Breast epithelium (tissue), 4 donors: ENCODE data around the gene MMP3. TPM values are rescaled to one million over a fixed set of nuclear protein-coding genes. Genes with fewer than 3 reads are reported as not detected.

Experiments used
- DNase-seq, 2 donors: peaks; one replicate each; pipeline ENCODE4 v3.0.0-alpha.2; 2019; ENCODE audit warnings: low spot score in 2 of 2
- H3K27ac ChIP-seq, 2 donors: fragments of 200-600 bp; sonication (generic) in 1 of 2; one replicate each; pipeline ENCODE4 v1.5.1; 2016 to 2019; ENCODE audit warnings: mild to moderate bottlenecking in 1 of 2
- H3K27me3 ChIP-seq, 2 donors: fragments of 200-600 bp; sonication (generic) in 1 of 2; one replicate each; pipeline versions ENCODE4 v1.5.1 to v1.6.0; 2017 to 2019; ENCODE audit warnings: control low read depth in 1 of 2, mild to moderate bottlenecking in 1 of 2
- H3K36me3 ChIP-seq: fragments of 200-600 bp; one replicate; pipeline ENCODE4 v1.5.1; 2019
- H3K4me1 ChIP-seq, 2 donors: fragments of 200-600 bp; sonication (generic); one replicate each; pipeline ENCODE4 v1.5.1; 2016 to 2019; ENCODE audit warnings: control low read depth in 1 of 2
- H3K4me3 ChIP-seq, 3 donors: fragments of 200-600 bp; sonication (generic); 1 replicate in 2 of 3; 2 replicates in 1 of 3; pipeline ENCODE4 v1.5.1; 2016 to 2019; ENCODE audit warnings: mild to moderate bottlenecking in 3 of 3, moderate library complexity in 2 of 3
- H3K9me3 ChIP-seq, 2 donors: fragments of 200-600 bp; sonication (generic) in 1 of 2; one replicate each; pipeline ENCODE4 v1.5.1; 2016 to 2019; ENCODE audit warnings: control low read depth in 1 of 2
- POLR2A ChIP-seq: fragments of 450-650 bp; IDR thresholded peaks from one replicate; pipeline ENCODE4 v1.6.1; 2016; ENCODE audit warnings: antibody characterized with exemption, mild to moderate bottlenecking, moderate library complexity
- POLR2AphosphoS5 ChIP-seq, 3 donors: sonication (generic); formaldehyde crosslinking; IDR thresholded peaks; one replicate each; pipeline ENCODE4 v1.6.1; 2017; ENCODE audit warnings: antibody characterized with exemption in 3 of 3
- intact Hi-C: fragments of 100-400 bp; cut with DNase I; formaldehyde crosslinking; loops from one replicate; pipeline ENCODE4 v1.15.1; 2023; ENCODE audit warnings: low total_unique reads
- total RNA-seq, 3 donors: library from RNA; depleted of rRNA; stranded (reverse); fragments of >200 nt; gene quantifications; one replicate each; pipeline ENCODE4 v1.1.0, GENCODE V29; 2016
- TF ChIP-seq, protein P1 (sequence below), 3 donors: fragments of 450-650 bp; IDR thresholded peaks; one replicate each; pipeline ENCODE4 v1.5.1; 2016 to 2017; ENCODE audit warnings: antibody characterized with exemption in 3 of 3, mild to moderate bottlenecking in 3 of 3, moderate library complexity in 3 of 3

MMP3 gene
- total RNA-seq, 3 donors from 2014 or later, result 11.0 to 63.4 (median 23.9) TPM

DNA sequence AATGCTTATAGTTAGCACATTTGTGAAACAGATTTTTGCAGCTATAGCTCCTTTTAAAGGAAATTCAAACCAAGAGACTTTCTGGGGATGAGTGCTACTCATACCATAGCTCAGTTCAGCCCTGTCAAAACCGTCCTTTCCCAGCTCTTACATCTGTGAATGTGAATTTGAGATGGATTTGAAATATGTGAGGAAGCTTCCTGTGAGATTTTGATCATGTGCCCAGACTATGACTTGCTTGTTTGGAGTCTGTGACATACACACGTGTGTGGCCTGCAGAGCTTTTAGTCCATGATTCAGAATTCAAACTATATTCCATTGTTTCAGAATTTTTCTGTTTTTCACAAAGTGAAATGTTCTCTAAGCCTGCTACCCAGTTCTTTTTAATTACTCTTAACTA, 41.1 kb downstream of the MMP3 start:
- Histone ChIP-seq H3K4me1 (no peaks in the 10 kb centered on the region), H3K4me3 (no peak overlapping the region), H3K36me3 (no peaks in the 10 kb centered on the region), H3K27me3 (no peaks in the 10 kb centered on the region), H3K27ac (no peak overlapping the region), H3K9me3 (no peaks in the 10 kb centered on the region)
- TF ChIP-seq POLR2A (no peak), POLR2AphosphoS5 (IDR thresholded peaks at IDR 0.05) (no peak)
- TF ChIP-seq, protein P1, sequence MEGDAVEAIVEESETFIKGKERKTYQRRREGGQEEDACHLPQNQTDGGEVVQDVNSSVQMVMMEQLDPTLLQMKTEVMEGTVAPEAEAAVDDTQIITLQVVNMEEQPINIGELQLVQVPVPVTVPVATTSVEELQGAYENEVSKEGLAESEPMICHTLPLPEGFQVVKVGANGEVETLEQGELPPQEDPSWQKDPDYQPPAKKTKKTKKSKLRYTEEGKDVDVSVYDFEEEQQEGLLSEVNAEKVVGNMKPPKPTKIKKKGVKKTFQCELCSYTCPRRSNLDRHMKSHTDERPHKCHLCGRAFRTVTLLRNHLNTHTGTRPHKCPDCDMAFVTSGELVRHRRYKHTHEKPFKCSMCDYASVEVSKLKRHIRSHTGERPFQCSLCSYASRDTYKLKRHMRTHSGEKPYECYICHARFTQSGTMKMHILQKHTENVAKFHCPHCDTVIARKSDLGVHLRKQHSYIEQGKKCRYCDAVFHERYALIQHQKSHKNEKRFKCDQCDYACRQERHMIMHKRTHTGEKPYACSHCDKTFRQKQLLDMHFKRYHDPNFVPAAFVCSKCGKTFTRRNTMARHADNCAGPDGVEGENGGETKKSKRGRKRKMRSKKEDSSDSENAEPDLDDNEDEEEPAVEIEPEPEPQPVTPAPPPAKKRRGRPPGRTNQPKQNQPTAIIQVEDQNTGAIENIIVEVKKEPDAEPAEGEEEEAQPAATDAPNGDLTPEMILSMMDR (IDR thresholded peaks at IDR 0.05), result no peak
- intact Hi-C loops, result no loop called here
- no peak for DNase-seq

DNA sequence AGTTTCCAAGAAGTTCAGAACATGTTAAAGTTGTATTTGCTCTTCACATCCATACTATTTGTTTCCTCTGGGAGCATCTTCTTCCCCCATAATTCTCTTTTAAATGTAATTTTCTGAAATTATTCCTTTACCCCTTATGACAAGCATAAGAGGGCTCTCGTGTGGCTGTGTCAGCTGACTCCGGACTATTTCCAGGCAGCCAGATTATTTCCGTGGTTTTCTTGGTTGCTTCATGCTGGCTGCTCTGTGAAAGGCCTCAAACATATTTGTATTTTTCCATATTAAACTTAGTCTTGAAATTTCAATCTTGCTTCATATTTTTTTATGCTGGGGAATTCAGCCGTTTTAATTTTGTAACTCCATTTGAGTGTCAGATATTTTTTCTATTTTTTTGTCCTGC, 42.6 kb downstream of the MMP3 start:
- DNase-seq, result no peak
- TF ChIP-seq POLR2AphosphoS5 (IDR thresholded peaks at IDR 0.05) (no peak), POLR2A (no peak)
- TF ChIP-seq, protein P1 (IDR thresholded peaks at IDR 0.05), result no peak
- Histone ChIP-seq H3K9me3 (no peaks in the 10 kb centered on the region), H3K4me1 (no peaks in the 10 kb centered on the region), H3K27ac (no peak overlapping the region), H3K36me3 (no peaks in the 10 kb centered on the region), H3K27me3 (no peaks in the 10 kb centered on the region), H3K4me3 (no peak overlapping the region)
- intact Hi-C loops, result no loop called here

DNA sequence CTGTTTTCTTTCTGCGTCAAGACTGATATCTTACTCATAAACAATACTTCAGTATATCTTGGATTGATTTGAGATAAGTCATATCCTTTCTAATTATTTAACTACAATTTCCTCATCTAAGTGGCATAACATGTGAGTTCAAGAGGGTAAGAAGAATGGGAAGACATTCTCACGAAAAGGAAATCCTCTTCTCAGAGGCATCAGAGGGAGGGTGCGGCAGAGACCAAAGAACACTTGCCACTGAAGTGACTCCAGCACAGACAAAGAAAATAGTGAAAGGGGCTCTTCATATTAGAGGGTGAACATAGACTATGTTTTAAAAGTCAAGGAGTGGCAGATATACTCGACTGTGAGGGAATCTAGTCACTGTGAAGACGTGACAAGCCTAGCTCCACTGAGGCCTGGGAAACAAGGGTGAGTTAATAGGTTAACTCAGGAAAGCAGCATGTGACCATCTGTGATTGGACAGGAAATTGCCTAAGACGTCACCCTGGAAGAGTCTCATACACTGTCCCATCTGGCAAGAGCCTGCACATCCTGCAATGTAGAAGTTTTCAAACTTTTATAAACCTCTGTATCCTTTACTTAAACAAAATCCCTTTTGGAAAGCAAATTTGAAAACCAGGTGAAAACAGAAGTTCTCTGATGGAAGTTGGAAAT, 43.6 kb downstream of the MMP3 start:
- no peaks in the 10 kb centered on the region for H3K27me3 ChIP-seq
- TF ChIP-seq, protein P1 (IDR thresholded peaks at IDR 0.05), result no peak
- no peak for TF ChIP-seq POLR2AphosphoS5 (IDR thresholded peaks at IDR 0.05)
- no peak for TF ChIP-seq POLR2A
- H3K27ac ChIP-seq, result no peak overlapping the region
- H3K4me3 ChIP-seq, result no peak overlapping the region
- no peaks in the 10 kb centered on the region for H3K36me3 ChIP-seq
- intact Hi-C loops, result no loop called here
- DNase-seq, result no peak
- H3K9me3 ChIP-seq, result no peaks in the 10 kb centered on the region
- H3K4me1 ChIP-seq, result no peaks in the 10 kb centered on the region

DNA sequence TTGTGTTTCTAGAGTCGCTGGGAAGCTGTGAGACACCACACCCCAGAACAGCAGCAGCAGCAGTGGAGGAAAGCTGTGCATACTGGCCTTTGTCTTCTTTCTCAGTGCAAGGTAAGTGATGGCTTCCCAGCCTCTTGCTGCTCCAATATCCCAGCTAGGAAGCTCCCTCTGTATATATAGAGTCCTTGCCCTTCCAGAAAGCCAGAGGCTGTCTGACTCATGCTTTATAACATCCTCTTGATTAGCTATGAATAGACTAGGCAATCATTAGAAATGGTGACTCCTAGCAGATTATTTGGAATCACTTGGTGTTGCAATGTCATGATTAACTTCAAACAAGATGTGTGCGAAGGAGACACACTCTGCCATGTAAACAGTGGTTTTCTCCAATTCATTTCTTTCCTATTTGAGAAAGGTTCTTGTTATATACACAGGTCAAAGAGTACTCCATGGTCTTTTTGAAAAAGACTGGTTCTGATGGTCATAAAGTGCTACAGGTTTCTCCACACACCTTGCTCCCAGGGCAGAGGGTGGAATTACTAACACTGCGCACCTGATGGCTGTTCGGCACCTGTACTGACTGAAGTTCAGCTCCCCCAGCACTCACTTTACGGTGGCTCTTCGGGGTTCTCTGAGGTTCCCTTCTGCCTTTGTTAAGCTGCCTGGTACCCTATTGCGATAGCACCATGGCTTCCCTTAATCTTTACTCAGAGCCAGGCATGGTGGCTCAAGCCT, 45.2 kb downstream of the MMP3 start, which contains the start of gene MMP1:
Gene MMP1 (minus strand): TSS at position 149 of the 735 bp plus-strand sequence. CDS start 68 bp downstream, at position 81.
- Histone ChIP-seq H3K27me3 (no peaks in the 10 kb centered on the region), H3K36me3 (no peaks in the 10 kb centered on the region), H3K4me1 (no peaks in the 10 kb centered on the region), H3K4me3 (no peak within 1 kb of the TSS), H3K9me3 (no peaks in the 10 kb centered on the region), H3K27ac (no peak within 1 kb of the TSS)
- DNase-seq, result no peak
- TF ChIP-seq, protein P1 (IDR thresholded peaks at IDR 0.05), result no peak
- TF ChIP-seq POLR2A (no peak), POLR2AphosphoS5 (IDR thresholded peaks at IDR 0.05) (no peak)
- intact Hi-C loops, result no loop called here

DNA sequence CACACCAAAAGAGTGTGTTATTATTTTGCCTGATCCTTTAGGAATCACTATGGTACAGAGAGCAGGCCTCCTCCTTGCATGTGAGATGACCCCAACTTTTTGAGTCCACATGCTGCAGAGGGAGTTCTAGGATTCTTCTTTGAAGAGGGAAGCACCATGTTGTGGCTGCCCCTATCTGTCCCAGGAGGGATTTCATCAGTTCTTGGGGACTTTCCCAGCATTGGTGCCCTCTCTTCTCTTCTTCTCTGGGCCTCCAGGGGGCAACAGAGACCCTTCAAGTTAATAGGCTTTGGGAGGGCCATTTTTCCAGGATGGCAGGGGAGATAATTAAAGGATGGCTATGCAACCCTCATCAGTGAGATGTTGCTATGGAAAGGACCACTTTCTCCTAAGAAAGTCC, 49.0 kb downstream of the MMP3 start:
- Histone ChIP-seq H3K27me3 (no peaks in the 10 kb centered on the region), H3K4me3 (no peak overlapping the region), H3K9me3 (no peaks in the 10 kb centered on the region), H3K36me3 (no peaks in the 10 kb centered on the region), H3K27ac (no peak overlapping the region), H3K4me1 (no peaks in the 10 kb centered on the region)
- DNase-seq, result no peak
- intact Hi-C loops, result no loop called here
- no peak for TF ChIP-seq POLR2A
- TF ChIP-seq, protein P1 (IDR thresholded peaks at IDR 0.05), result no peak
- no peak for TF ChIP-seq POLR2AphosphoS5 (IDR thresholded peaks at IDR 0.05)
